ENCODE data around the gene HNRNPK.
"Not testable (repeated sequence)": the region's sequence is repeated elsewhere in the genome, so short reads cannot be mapped to it uniquely, and the experiment has no call there.

HNRNPK gene

GRCh38 chr9:83965350-83966208 is 14.4 kb downstream of the HNRNPK start:
- no peak for DNase-seq
- Mint-ChIP-seq H3K4me1 (ENCODE audit: low read depth) (peaks cover 23% of the 10 kb centered on the region), H3K36me3 (ENCODE audit: low read depth) (peaks cover 50% of the 10 kb centered on the region), H3K27me3 (no peaks in the 10 kb centered on the region), H3K4me3 (no peak overlapping the region), H3K9me3 (no peaks in the 10 kb centered on the region), H3K27ac (peak overlapping the region; percentile 80)

GRCh38 chr9:83964973-83965349 is 15.1 kb downstream of the HNRNPK start:
- peak overlapping the region; percentile 53 for H3K27ac Mint-ChIP-seq
- H3K9me3 Mint-ChIP-seq, result no peaks in the 10 kb centered on the region
- no peak overlapping the region for H3K4me3 Mint-ChIP-seq
- peaks cover 16% of the 10 kb centered on the region for H3K4me1 Mint-ChIP-seq (ENCODE audit: low read depth)
- H3K27me3 Mint-ChIP-seq, result no peaks in the 10 kb centered on the region
- H3K36me3 Mint-ChIP-seq (ENCODE audit: low read depth), result peaks cover 44% of the 10 kb centered on the region
- no peak for DNase-seq

- no peak for DNase-seq
- H3K27ac Mint-ChIP-seq, result no peak overlapping the region
Observed at GRCh38 chr9:83962165-83962564, 17.9 kb downstream of the HNRNPK start.

GRCh38 chr9:83960991-83961390 is 19.0 kb downstream of the HNRNPK start:
- Mint-ChIP-seq H3K36me3 (ENCODE audit: low read depth) (peaks cover 12% of the 10 kb centered on the region), H3K9me3 (no peaks in the 10 kb centered on the region), H3K27me3 (no peaks in the 10 kb centered on the region), H3K27ac (peak overlapping the region; percentile 14), H3K4me3 (no peak overlapping the region), H3K4me1 (ENCODE audit: low read depth) (peaks cover 14% of the 10 kb centered on the region)
- no peak for DNase-seq

More at GRCh38 chr9:83962165-83962564, 17.9 kb downstream of the HNRNPK start:
- Mint-ChIP-seq H3K4me3 (no peak overlapping the region), H3K27me3 (no peaks in the 10 kb centered on the region), H3K4me1 (ENCODE audit: low read depth) (peaks cover 5% of the 10 kb centered on the region), H3K9me3 (no peaks in the 10 kb centered on the region), H3K36me3 (ENCODE audit: low read depth) (peaks cover 16% of the 10 kb centered on the region)

GRCh38 chr9:83959061-83959460 is 21.0 kb downstream of the HNRNPK start:
- Mint-ChIP-seq H3K36me3 (ENCODE audit: low read depth) (peaks cover 25% of the 10 kb centered on the region), H3K27me3 (no peaks in the 10 kb centered on the region), H3K9me3 (no peaks in the 10 kb centered on the region), H3K4me1 (ENCODE audit: low read depth) (peaks cover 24% of the 10 kb centered on the region), H3K27ac (no peak overlapping the region), H3K4me3 (no peak overlapping the region)
- no peak for DNase-seq

GRCh38 chr9:83957248-83957513 is 22.8 kb downstream of the HNRNPK start:
- Mint-ChIP-seq H3K9me3 (no peaks in the 10 kb centered on the region), H3K27ac (peak overlapping the region; percentile 97), H3K27me3 (no peaks in the 10 kb centered on the region), H3K36me3 (ENCODE audit: low read depth) (peaks cover 36% of the 10 kb centered on the region), H3K4me1 (ENCODE audit: low read depth) (peaks cover 24% of the 10 kb centered on the region), H3K4me3 (peak overlapping the region; percentile 97)
- DNase-seq, result no peak

GRCh38 chr9:83956436-83957247 is 23.4 kb downstream of the HNRNPK start:
- peaks cover 24% of the 10 kb centered on the region for H3K4me1 Mint-ChIP-seq (ENCODE audit: low read depth)
- H3K4me3 Mint-ChIP-seq, result peak overlapping the region; percentile 97
- peaks cover 41% of the 10 kb centered on the region for H3K36me3 Mint-ChIP-seq (ENCODE audit: low read depth)
- peak overlapping the region; percentile 97 for H3K27ac Mint-ChIP-seq
- H3K27me3 Mint-ChIP-seq, result no peaks in the 10 kb centered on the region
- DNase-seq, result peak; percentile 82
- H3K9me3 Mint-ChIP-seq, result no peaks in the 10 kb centered on the region

GRCh38 chr9:83956086-83956435 is 24.0 kb downstream of the HNRNPK start:
- peak; percentile 72 for DNase-seq
- Mint-ChIP-seq H3K36me3 (ENCODE audit: low read depth) (peaks cover 43% of the 10 kb centered on the region), H3K4me3 (peak overlapping the region; percentile 97), H3K27me3 (no peaks in the 10 kb centered on the region), H3K9me3 (no peaks in the 10 kb centered on the region), H3K4me1 (ENCODE audit: low read depth) (peaks cover 24% of the 10 kb centered on the region), H3K27ac (peak overlapping the region; percentile 97)

- H3K36me3 Mint-ChIP-seq (ENCODE audit: low read depth), result peaks cover 62% of the 10 kb centered on the region
- not testable (repeated sequence) for H3K9me3 Mint-ChIP-seq; H3K27ac Mint-ChIP-seq; H3K27me3 Mint-ChIP-seq; H3K4me3 Mint-ChIP-seq; H3K4me1 Mint-ChIP-seq (ENCODE audit: low read depth); DNase-seq
Observed at GRCh38 chr9:83948096-83948495, 31.9 kb downstream of the HNRNPK start.

GRCh38 chr9:83940590-83941303 is 39.3 kb downstream of the HNRNPK start:
- Mint-ChIP-seq H3K27me3 (no peaks in the 10 kb centered on the region), H3K36me3 (ENCODE audit: low read depth) (peaks cover 69% of the 10 kb centered on the region), H3K4me1 (ENCODE audit: low read depth) (no peaks in the 10 kb centered on the region), H3K4me3 (no peak overlapping the region), H3K27ac (no peak overlapping the region), H3K9me3 (no peaks in the 10 kb centered on the region)
- no peak for DNase-seq

- no peaks in the 10 kb centered on the region for H3K4me1 Mint-ChIP-seq (ENCODE audit: low read depth)
- no peak overlapping the region for H3K27ac Mint-ChIP-seq
- H3K4me3 Mint-ChIP-seq, result no peak overlapping the region
- H3K27me3 Mint-ChIP-seq, result no peaks in the 10 kb centered on the region
- DNase-seq, result no peak
- H3K36me3 Mint-ChIP-seq (ENCODE audit: low read depth), result peaks cover 51% of the 10 kb centered on the region
- H3K9me3 Mint-ChIP-seq, result no peaks in the 10 kb centered on the region
Observed at GRCh38 chr9:83937861-83938455, 42.1 kb downstream of the HNRNPK start.

- H3K4me3 Mint-ChIP-seq, result no peak overlapping the region
- DNase-seq, result no peak
- no peak overlapping the region for H3K27ac Mint-ChIP-seq
- peaks cover 36% of the 10 kb centered on the region for H3K36me3 Mint-ChIP-seq (ENCODE audit: low read depth)
- H3K27me3 Mint-ChIP-seq, result no peaks in the 10 kb centered on the region
- H3K9me3 Mint-ChIP-seq, result no peaks in the 10 kb centered on the region
- H3K4me1 Mint-ChIP-seq (ENCODE audit: low read depth), result peaks cover 6% of the 10 kb centered on the region
Observed at GRCh38 chr9:83936523-83936922, 43.5 kb downstream of the HNRNPK start.

GRCh38 chr9:83935276-83935935 is 44.6 kb downstream of the HNRNPK start:
- H3K27ac Mint-ChIP-seq, result no peak overlapping the region
- no peak for DNase-seq
- no peaks in the 10 kb centered on the region for H3K9me3 Mint-ChIP-seq
- H3K4me3 Mint-ChIP-seq, result no peak overlapping the region
- peaks cover 25% of the 10 kb centered on the region for H3K36me3 Mint-ChIP-seq (ENCODE audit: low read depth)
- H3K4me1 Mint-ChIP-seq (ENCODE audit: low read depth), result peaks cover 8% of the 10 kb centered on the region
- H3K27me3 Mint-ChIP-seq, result no peaks in the 10 kb centered on the region
